WTC11 (cell line): ENCODE data around the gene CIB1. TPM values are rescaled to one million over a fixed set of nuclear protein-coding genes. Genes with fewer than 3 reads are reported as not detected.

Experiments
- ATAC-seq: fragments of 200-7000 bp; cut with Tn5 transposase; 2 replicates; pipeline ENCODE4 v1.10.0; 2021; ENCODE audit warnings: mild to moderate bottlenecking, moderate library complexity
- CTCF ChIA-PET: fragments of 300-600 bp; sonication (Branson Sonifier 250); formaldehyde crosslinking; loops from one replicate; lab custom pipeline; 2021; ENCODE audit warnings: antibody characterized with exemption; lab: Charles Lee
- POLR2A ChIA-PET: fragments of 350-600 bp; sonication (Branson Sonifier 250); formaldehyde crosslinking; loops from one replicate; lab custom pipeline; 2021; ENCODE audit warnings: antibody characterized with exemption; lab: Charles Lee
- DNase-seq: peaks from one replicate; pipeline ENCODE4 v3.0.0; 2021; ENCODE audit warnings: low spot score
- H3K27ac Mint-ChIP-seq: 2 replicates; pipeline ENCODE4 v1.8.0; 2021; ENCODE audit warnings: mixed read lengths
- H3K27me3 Mint-ChIP-seq: 2 replicates; pipeline ENCODE4 v1.8.0; 2021; ENCODE audit warnings: low read depth, mild to moderate bottlenecking, moderate library complexity, mixed read lengths
- H3K36me3 Mint-ChIP-seq: 2 replicates; pipeline ENCODE4 v1.8.0; 2021; ENCODE audit warnings: mixed read lengths
- H3K4me1 Mint-ChIP-seq: 2 replicates; pipeline ENCODE4 v1.8.0; 2022; ENCODE audit warnings: mixed read lengths
- H3K4me3 Mint-ChIP-seq: 2 replicates; pipeline ENCODE4 v1.8.0; 2021; ENCODE audit warnings: mild to moderate bottlenecking, moderate library complexity, mixed read lengths
- H3K9me3 Mint-ChIP-seq: 2 replicates; pipeline ENCODE4 v1.8.0; 2021; ENCODE audit warnings: mixed read lengths
- ESRRA ChIP-seq: sonication (generic); formaldehyde crosslinking; IDR thresholded peaks from 2 replicates; pipeline ENCODE4 v1.8.1; 2022; ENCODE audit warnings: mild to moderate bottlenecking, missing genetic modification reagents, borderline replicate concordance
- FOXJ3 ChIP-seq: sonication (generic); formaldehyde crosslinking; IDR thresholded peaks from 2 replicates; pipeline ENCODE4 v1.9.0; 2021; ENCODE audit warnings: missing genetic modification reagents, mild to moderate bottlenecking, borderline replicate concordance
- NFATC4 ChIP-seq: fragments of 250-450 bp; sonication (Bioruptor Pico); IDR thresholded peaks from 2 replicates; pipeline ENCODE4 v1.9.0; 2021; ENCODE audit warnings: mild to moderate bottlenecking
- NFE2L1 ChIP-seq: sonication (generic); formaldehyde crosslinking; IDR thresholded peaks from 2 replicates; pipeline ENCODE4 v1.8.1; 2023; ENCODE audit warnings: missing genetic modification reagents
- SOX15 ChIP-seq: fragments of 250-450 bp; sonication (Bioruptor Pico); IDR thresholded peaks from 2 replicates; pipeline ENCODE4 v1.9.0; 2021; ENCODE audit warnings: mild to moderate bottlenecking
- ZNF317 ChIP-seq: sonication (generic); formaldehyde crosslinking; IDR thresholded peaks from 2 replicates; pipeline ENCODE4 v1.8.1; 2023; ENCODE audit warnings: low read depth, mild to moderate bottlenecking, moderate library complexity, missing genetic modification reagents, borderline replicate concordance
- ZNF416 ChIP-seq: fragments of 250-450 bp; sonication (Bioruptor Pico); IDR thresholded peaks from 2 replicates; pipeline ENCODE4 v1.9.0; 2021; ENCODE audit warnings: mild to moderate bottlenecking, inconsistent platforms
- total RNA-seq: library from RNA; stranded (reverse); gene quantifications from 3 replicates; pipeline ENCODE4 v1.2.3, GENCODE V29; 2021
- TF ChIP-seq, protein P1 (sequence below): fragments of 250-450 bp; sonication (Bioruptor Pico); IDR thresholded peaks from 2 replicates; pipeline ENCODE4 v1.9.0; 2021; ENCODE audit warnings: mild to moderate bottlenecking
- TF ChIP-seq, protein P2 (sequence below): fragments of 250-450 bp; sonication (Bioruptor Pico); IDR thresholded peaks from 2 replicates; pipeline ENCODE4 v1.8.0; 2021; ENCODE audit warnings: mild to moderate bottlenecking
- TF ChIP-seq, protein P3 (sequence below): fragments of 250-450 bp; sonication (Bioruptor Pico); conservative IDR thresholded peaks from 2 replicates; pipeline ENCODE4 v1.9.0; 2021; ENCODE audit warnings: mild to moderate bottlenecking
- TF ChIP-seq, protein P4 (sequence below): sonication (generic); formaldehyde crosslinking; IDR thresholded peaks from 2 replicates; pipeline ENCODE4 v1.8.1; 2022; ENCODE audit warnings: low read depth, missing genetic modification reagents, borderline replicate concordance
- TF ChIP-seq, protein P5 (sequence below): sonication (generic); formaldehyde crosslinking; IDR thresholded peaks from 2 replicates; pipeline ENCODE4 v1.8.0; 2022; ENCODE audit warnings: mild to moderate bottlenecking, missing genetic modification reagents
- TF ChIP-seq, protein P6 (sequence below): sonication (generic); formaldehyde crosslinking; conservative IDR thresholded peaks from 2 replicates; pipeline ENCODE4 v1.8.1; 2023; ENCODE audit warnings: mild to moderate bottlenecking, low read depth, missing genetic modification reagents, moderate library complexity

The CIB1 gene
- total RNA-seq, 1 experiment from 2014 or later, result 29.6 TPM

DNA sequence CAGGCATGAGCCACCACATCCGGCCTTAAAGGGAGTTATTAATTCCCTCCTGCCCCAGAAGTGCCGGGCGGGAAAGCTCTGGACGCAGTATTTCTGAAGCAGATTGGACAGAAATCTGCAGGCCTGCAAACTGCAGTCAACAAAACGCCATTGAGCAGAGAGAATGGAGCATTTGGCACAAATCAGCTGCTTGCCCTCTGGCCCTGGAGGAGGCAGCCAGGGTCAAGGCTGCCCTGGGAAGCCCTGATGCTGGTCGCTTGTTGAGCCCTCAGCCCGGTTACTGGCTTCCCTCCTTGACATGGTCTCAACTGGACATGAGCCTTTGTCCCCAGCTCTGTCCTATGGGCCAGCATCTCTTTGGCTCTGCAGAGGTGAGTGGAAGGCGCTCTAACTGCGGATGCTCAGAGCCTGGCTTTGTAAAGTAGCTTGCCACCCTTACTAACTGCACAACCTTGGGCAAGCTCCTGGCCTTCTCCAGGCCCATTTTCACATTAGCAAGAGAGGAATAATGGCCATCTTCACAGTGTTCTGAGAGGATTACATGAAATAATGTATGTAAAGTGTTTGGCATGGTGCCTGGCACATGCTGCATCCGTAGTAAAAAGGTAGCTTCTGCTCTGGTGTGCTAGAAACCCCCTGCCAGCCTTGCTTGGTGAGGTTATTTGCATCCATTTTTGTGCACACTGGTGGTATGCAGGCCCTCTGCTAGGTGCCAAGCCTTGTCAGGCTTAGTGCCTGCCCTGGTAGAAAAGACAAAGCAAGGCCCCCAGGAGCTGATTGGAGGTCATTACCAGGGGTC, 28.5 kb downstream of the CIB1 start:
- H3K27ac Mint-ChIP-seq, result peak overlapping the region; percentile 72; the same call in 1 of the 2 replicates
- H3K9me3 Mint-ChIP-seq, result no peaks in the 10 kb centered on the region
- ATAC-seq (no peak), DNase-seq (no peak)
- H3K4me3 Mint-ChIP-seq, result no peak overlapping the region
- peaks cover 12% of the 10 kb centered on the region; the same call in 1 of the 2 replicates for H3K36me3 Mint-ChIP-seq
- CTCF ChIA-PET, result interaction anchor here (0.9 to 1.6 kb wide), 6 partner anchors 9 to 103 kb away, joined by 3 to 10 read pairs (median 3); partner anchors contain the start of gene IDH2
- POLR2A ChIA-PET, result interaction anchor here (0.6 kb wide), 1 partner anchor 9 kb away, joined by 4 read pairs; no protein-coding TSS in a partner anchor
- peaks cover 15% of the 10 kb centered on the region for H3K4me1 Mint-ChIP-seq
- no peak for TF ChIP-seq ESRRA (CRISPR knock-in tag)
- TF ChIP-seq, protein P1, sequence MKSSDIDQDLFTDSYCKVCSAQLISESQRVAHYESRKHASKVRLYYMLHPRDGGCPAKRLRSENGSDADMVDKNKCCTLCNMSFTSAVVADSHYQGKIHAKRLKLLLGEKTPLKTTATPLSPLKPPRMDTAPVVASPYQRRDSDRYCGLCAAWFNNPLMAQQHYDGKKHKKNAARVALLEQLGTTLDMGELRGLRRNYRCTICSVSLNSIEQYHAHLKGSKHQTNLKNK (CRISPR knock-in tag), result no peak
- TF ChIP-seq, protein P2, sequence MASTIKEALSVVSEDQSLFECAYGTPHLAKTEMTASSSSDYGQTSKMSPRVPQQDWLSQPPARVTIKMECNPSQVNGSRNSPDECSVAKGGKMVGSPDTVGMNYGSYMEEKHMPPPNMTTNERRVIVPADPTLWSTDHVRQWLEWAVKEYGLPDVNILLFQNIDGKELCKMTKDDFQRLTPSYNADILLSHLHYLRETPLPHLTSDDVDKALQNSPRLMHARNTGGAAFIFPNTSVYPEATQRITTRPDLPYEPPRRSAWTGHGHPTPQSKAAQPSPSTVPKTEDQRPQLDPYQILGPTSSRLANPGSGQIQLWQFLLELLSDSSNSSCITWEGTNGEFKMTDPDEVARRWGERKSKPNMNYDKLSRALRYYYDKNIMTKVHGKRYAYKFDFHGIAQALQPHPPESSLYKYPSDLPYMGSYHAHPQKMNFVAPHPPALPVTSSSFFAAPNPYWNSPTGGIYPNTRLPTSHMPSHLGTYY, result no peak
- TF ChIP-seq, protein P3, sequence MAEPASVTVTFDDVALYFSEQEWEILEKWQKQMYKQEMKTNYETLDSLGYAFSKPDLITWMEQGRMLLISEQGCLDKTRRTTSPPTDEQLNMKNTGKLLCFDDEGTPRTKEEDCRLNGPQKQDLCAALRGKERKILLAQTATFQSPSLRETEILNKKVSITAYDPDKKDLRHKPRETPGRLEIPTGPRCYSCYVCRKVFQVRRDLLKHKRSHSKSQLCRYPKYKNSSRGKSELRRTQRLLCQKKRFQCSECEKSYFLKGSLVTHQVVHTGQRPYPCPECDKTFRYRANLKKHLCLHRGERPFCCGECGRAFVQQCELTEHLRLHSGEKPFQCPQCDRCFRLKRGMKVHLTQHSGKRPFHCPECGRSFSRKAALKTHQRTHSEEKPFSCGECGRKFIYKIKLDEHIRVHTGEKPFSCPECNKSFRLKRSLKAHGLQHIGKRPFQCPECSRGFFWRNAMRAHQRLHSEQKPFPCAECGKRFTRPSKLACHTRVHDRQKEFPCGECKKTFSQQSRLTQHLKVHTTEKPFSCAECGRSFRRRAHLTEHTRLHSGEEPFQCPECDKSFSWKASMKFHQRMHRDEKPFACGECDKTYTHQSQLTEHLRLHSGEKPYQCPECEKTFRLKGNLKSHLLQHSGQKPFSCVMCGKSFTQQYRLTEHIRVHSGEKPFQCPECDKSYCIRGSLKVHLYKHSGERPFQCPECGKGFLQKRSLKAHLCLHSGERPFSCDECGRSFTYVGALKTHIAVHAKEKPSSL (CRISPR knock-in tag), result no peak
- no peaks in the 10 kb centered on the region for H3K27me3 Mint-ChIP-seq

DNA sequence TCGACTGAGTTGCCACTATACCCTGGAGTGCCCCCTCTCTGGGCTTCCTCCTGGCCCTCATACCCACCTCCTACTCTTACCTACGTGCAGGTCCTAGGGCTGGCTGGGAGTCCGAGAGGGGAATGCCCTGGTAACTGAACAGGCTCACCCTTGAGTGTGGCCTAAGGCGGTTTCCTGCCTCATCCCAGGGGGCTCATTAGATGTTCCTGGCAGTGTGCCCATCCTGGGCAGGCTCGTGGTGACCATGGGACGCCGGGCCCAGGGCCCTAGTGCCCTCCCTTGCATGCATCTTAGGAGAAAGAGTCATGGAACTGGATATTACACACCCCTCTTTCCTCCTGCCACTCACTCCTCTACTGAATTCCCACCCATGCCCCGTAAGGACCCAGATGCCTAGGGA, 29.8 kb downstream of the CIB1 start:
- peaks cover 10% of the 10 kb centered on the region; the same call in 1 of the 2 replicates for H3K36me3 Mint-ChIP-seq
- H3K27ac Mint-ChIP-seq, result no peak overlapping the region
- no peak for TF ChIP-seq FOXJ3 (CRISPR knock-in tag)
- DNase-seq, result no peak
- no peak overlapping the region; the same call in 1 of the 2 replicates for H3K4me3 Mint-ChIP-seq
- ATAC-seq, result no peak
- ChIA-PET POLR2A (no interaction called here), CTCF (interaction anchor here (0.6 to 5.1 kb wide), 5 partner anchors 11 to 47 kb away, joined by 3 to 62 read pairs (median 4); no protein-coding TSS in a partner anchor)
- H3K4me1 Mint-ChIP-seq, result peaks cover 20% of the 10 kb centered on the region
- H3K9me3 Mint-ChIP-seq, result no peaks in the 10 kb centered on the region
- no peaks in the 10 kb centered on the region; the same call in 1 of the 2 replicates for H3K27me3 Mint-ChIP-seq

DNA sequence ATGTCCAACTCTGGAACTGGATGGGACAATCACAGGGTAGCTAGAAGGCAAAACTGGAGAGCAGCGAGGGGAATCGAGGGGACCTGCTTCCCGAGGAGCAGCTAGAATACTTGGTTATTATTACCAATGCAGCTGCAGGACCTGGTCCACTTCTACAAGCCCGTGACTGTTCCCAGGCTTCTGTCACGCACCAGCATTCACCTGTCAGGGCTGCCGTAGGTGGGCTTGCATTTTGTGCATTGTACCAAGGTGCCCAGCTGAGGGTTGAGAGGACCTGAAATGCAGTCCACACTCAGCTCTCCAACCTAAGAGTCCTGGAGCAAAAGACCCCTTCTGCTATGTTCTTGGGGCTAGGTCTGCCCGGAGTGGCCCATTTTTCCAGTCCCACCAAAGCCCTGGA, 30.3 kb downstream of the CIB1 start:
- H3K4me3 Mint-ChIP-seq, result no peak overlapping the region; the same call in 1 of the 2 replicates
- POLR2A ChIA-PET, result no interaction called here
- TF ChIP-seq, protein P4, sequence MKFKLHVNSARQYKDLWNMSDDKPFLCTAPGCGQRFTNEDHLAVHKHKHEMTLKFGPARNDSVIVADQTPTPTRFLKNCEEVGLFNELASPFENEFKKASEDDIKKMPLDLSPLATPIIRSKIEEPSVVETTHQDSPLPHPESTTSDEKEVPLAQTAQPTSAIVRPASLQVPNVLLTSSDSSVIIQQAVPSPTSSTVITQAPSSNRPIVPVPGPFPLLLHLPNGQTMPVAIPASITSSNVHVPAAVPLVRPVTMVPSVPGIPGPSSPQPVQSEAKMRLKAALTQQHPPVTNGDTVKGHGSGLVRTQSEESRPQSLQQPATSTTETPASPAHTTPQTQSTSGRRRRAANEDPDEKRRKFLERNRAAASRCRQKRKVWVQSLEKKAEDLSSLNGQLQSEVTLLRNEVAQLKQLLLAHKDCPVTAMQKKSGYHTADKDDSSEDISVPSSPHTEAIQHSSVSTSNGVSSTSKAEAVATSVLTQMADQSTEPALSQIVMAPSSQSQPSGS, result no peak
- TF ChIP-seq ESRRA (CRISPR knock-in tag) (no peak), SOX15 (CRISPR knock-in tag) (no peak), NFE2L1 (CRISPR knock-in tag) (no peak), ZNF317 (CRISPR knock-in tag) (no peak)
- TF ChIP-seq, all 79 proteins: peak for 0

DNA sequence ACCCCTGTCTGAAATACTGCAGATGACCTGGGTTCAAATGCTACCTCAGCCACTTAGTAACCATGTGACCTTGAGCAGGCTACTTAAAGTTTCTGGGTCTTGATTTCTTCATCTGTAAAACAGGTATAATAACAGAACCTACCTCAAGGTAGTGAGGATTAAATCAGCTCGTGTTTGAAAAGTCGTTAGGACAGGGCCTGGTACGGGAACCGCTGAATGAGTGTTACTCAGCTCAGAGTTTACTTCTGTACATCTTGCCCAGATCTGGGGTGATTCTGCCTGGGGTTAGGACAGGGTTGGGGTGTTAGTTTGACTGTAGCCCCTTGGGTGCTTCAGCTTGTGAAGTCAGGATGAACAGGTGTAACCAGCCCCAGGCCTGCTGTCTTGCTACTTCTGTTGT, 30.8 kb downstream of the CIB1 start:
- DNase-seq, result no peak
- no peaks in the 10 kb centered on the region; the same call in 1 of the 2 replicates for H3K27me3 Mint-ChIP-seq
- H3K27ac Mint-ChIP-seq, result no peak overlapping the region
- no peaks in the 10 kb centered on the region for H3K9me3 Mint-ChIP-seq
- POLR2A ChIA-PET, result interaction anchor here (0.7 to 0.9 kb wide), 2 partner anchors 10 to 31 kb away, joined by 3 read pairs; partner anchors contain the start of genes CIB1 and GDPGP1
- H3K36me3 Mint-ChIP-seq, result peaks cover 8% of the 10 kb centered on the region; the same call in 1 of the 2 replicates
- peaks cover 20% of the 10 kb centered on the region for H3K4me1 Mint-ChIP-seq
- no peak for ATAC-seq
- CTCF ChIA-PET, result interaction anchor here (0.6 to 5.1 kb wide), 7 partner anchors 12 to 60 kb away, joined by 3 to 62 read pairs (median 22); partner anchors contain the start of genes CIB1 and GDPGP1
- H3K4me3 Mint-ChIP-seq, result peak overlapping the region; percentile 73
- TF ChIP-seq, protein P5, sequence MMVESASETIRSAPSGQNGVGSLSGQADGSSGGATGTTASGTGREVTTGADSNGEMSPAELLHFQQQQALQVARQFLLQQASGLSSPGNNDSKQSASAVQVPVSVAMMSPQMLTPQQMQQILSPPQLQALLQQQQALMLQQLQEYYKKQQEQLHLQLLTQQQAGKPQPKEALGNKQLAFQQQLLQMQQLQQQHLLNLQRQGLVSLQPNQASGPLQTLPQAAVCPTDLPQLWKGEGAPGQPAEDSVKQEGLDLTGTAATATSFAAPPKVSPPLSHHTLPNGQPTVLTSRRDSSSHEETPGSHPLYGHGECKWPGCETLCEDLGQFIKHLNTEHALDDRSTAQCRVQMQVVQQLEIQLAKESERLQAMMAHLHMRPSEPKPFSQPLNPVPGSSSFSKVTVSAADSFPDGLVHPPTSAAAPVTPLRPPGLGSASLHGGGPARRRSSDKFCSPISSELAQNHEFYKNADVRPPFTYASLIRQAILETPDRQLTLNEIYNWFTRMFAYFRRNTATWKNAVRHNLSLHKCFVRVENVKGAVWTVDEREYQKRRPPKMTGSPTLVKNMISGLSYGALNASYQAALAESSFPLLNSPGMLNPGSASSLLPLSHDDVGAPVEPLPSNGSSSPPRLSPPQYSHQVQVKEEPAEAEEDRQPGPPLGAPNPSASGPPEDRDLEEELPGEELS (CRISPR knock-in tag), result no peak
- TF ChIP-seq, protein P6, sequence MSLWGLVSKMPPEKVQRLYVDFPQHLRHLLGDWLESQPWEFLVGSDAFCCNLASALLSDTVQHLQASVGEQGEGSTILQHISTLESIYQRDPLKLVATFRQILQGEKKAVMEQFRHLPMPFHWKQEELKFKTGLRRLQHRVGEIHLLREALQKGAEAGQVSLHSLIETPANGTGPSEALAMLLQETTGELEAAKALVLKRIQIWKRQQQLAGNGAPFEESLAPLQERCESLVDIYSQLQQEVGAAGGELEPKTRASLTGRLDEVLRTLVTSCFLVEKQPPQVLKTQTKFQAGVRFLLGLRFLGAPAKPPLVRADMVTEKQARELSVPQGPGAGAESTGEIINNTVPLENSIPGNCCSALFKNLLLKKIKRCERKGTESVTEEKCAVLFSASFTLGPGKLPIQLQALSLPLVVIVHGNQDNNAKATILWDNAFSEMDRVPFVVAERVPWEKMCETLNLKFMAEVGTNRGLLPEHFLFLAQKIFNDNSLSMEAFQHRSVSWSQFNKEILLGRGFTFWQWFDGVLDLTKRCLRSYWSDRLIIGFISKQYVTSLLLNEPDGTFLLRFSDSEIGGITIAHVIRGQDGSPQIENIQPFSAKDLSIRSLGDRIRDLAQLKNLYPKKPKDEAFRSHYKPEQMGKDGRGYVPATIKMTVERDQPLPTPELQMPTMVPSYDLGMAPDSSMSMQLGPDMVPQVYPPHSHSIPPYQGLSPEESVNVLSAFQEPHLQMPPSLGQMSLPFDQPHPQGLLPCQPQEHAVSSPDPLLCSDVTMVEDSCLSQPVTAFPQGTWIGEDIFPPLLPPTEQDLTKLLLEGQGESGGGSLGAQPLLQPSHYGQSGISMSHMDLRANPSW (CRISPR knock-in tag), result no peak
- TF ChIP-seq NFATC4 (no peak), ZNF416 (CRISPR knock-in tag) (no peak), FOXJ3 (CRISPR knock-in tag) (no peak)

More for the DNA sequence above, 30.3 kb downstream of the CIB1 start:
- Mint-ChIP-seq H3K27me3 (no peaks in the 10 kb centered on the region; the same call in 1 of the 2 replicates), H3K36me3 (peaks cover 8% of the 10 kb centered on the region; the same call in 1 of the 2 replicates), H3K9me3 (no peaks in the 10 kb centered on the region), H3K27ac (no peak overlapping the region), H3K4me1 (peaks cover 20% of the 10 kb centered on the region)
- no peak for DNase-seq
- ATAC-seq, result no peak
- CTCF ChIA-PET, result interaction anchor here (2.9 to 5.1 kb wide), 3 partner anchors 11 to 61 kb away, joined by 24 to 62 read pairs (median 40); no protein-coding TSS in a partner anchor
